AG04449 (cell line): ENCODE measurements around the gene SLC35A4.
"Not testable (repeated sequence)": the region's sequence is repeated elsewhere in the genome, so short reads cannot be mapped to it uniquely, and the experiment has no call there.

ENCODE experiments used
- CTCF ChIA-PET: fragments of 350-600 bp; formaldehyde crosslinking; extraction: SDS; loops from one replicate; lab custom pipeline; 2021; ENCODE audit warnings: antibody characterized with exemption; lab: Yijun Ruan, JAX
- POLR2A ChIA-PET: fragments of 400-600, 350-600 bp; formaldehyde crosslinking; extraction: SDS; loops from one replicate; lab custom pipeline; 2020; ENCODE audit warnings: antibody characterized with exemption, inconsistent platforms; lab: Yijun Ruan, JAX
- DNase-seq: peaks from one replicate; pipeline ENCODE4 v3.0.0-alpha.2; 2010; ENCODE audit warnings: low read depth, low spot score
- H3K4me3 ChIP-seq: 2 replicates; pipeline ENCODE4 v1.5.1; 2011; ENCODE audit warnings: low read depth, mild to moderate bottlenecking, control low read depth, low read length
- CTCF ChIP-seq: IDR thresholded peaks from one replicate; pipeline ENCODE4 v1.5.1; 2011; ENCODE audit warnings: mild to moderate bottlenecking, moderate library complexity, low read length, control low read depth, inconsistent platforms; ENCODE audit not compliant: insufficient read depth; ENCODE audit errors: missing control alignments

Gene SLC35A4

DNA sequence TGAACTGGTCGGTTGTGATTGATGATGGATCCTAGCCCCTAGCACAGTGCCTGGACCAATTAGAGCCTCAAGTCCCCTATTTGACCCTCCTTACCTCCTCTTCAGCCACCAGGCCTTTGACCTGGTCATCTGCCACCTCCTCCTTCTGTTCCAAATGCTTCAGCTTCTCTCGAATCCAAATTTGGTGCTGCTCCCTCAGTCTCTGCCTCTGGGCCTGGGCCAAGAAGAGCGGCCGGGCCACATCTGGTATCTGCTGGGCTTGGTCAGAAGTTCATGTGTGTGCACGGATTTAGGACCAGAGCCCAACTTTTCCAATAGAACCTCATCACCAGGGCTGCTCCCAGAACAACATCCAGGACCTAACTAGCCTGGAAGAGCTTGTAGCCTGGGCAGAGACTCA, 6.5 kb downstream of the SLC35A4 start:
- CTCF ChIA-PET, result interaction anchor here (1.6 to 2.2 kb wide), 2 partner anchors 23 to 64 kb away, joined by 3 to 11 read pairs; partner anchors contain the start of gene EIF4EBP3

GRCh38 chr5:140573683-140574082, 9.1 kb downstream of the SLC35A4 start:
- POLR2A ChIA-PET, result no interaction called here
- DNase-seq, result no peak
- TF ChIP-seq CTCF, result no peak
- no peak overlapping the region for H3K4me3 ChIP-seq
- CTCF ChIA-PET, result interaction anchor here (4.5 kb wide), 1 partner anchor 61 kb away, joined by 20 read pairs; no protein-coding TSS in a partner anchor

More for the DNA sequence above, 6.5 kb downstream of the SLC35A4 start:
- POLR2A ChIA-PET, result no interaction called here
- DNase-seq, result no peak
- no peak overlapping the region for H3K4me3 ChIP-seq
- no peak for TF ChIP-seq CTCF

GRCh38 chr5:140574165-140574564, 9.5 kb downstream of the SLC35A4 start:
- POLR2A ChIA-PET, result no interaction called here
- no peak overlapping the region for H3K4me3 ChIP-seq
- TF ChIP-seq CTCF, result no peak
- CTCF ChIA-PET, result interaction anchor here (1.0 to 4.5 kb wide), 3 partner anchors 26 to 63 kb away, joined by 3 to 20 read pairs (median 3); no protein-coding TSS in a partner anchor
- no peak for DNase-seq

DNA sequence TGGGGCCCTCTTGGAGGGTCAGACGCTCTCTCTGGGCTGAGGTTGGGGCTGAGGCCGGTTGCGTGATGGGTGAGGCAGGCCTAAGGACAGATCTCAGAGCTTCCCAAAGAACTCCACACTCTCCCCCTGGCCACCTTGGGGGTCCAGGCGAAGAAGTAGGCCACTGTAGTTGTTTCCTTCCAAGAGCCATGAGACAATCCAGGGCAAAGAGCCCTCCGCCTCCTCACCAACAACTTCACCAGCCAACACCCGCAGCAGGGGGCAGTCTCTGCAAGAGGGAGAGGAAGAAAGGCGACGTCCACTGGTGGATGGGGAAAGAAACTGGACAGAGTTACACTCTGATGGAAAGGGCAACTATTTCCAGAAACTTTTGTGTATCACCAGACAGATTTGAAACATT, 10.7 kb downstream of the SLC35A4 start:
- DNase-seq, result no peak
- peak; percentile 33 for TF ChIP-seq CTCF
- no peak overlapping the region for H3K4me3 ChIP-seq
- ChIA-PET CTCF (interaction anchor here (1.4 to 4.5 kb wide), 3 partner anchors 10 to 61 kb away, joined by 3 to 20 read pairs (median 7); no protein-coding TSS in a partner anchor), POLR2A (no interaction called here)

- no peak for TF ChIP-seq CTCF
- H3K4me3 ChIP-seq, result no peak overlapping the region
- CTCF ChIA-PET, result interaction anchor here (0.9 to 4.5 kb wide), 3 partner anchors 15 to 58 kb away, joined by 3 to 20 read pairs (median 4); no protein-coding TSS in a partner anchor
- POLR2A ChIA-PET, result no interaction called here
- DNase-seq, result no peak
Measured at GRCh38 chr5:140576776-140577201, 12.2 kb downstream of the SLC35A4 start.

GRCh38 chr5:140579188-140579747, 14.6 kb downstream of the SLC35A4 start:
- H3K4me3 ChIP-seq, DNase-seq, POLR2A ChIA-PET: not testable (repeated sequence)
- CTCF ChIA-PET, result interaction anchor here (1.2 to 1.7 kb wide), 2 partner anchors 10 to 14 kb away, joined by 3 to 4 read pairs; partner anchors contain the start of gene SLC35A4
